NCI-H748 (cell line): Measurements from ENCODE around the gene IL18BP.

Source experiments
- DNase-seq: peaks from one replicate; lab custom pipeline; 2025; ENCODE audit not compliant: unreplicated experiment; lab: John Stamatoyannopoulos, UW

Gene IL18BP

GRCh38 chr11:71996517-71996916 lies 2.2 kb upstream of the IL18BP start:
- DNase-seq = no peak

DNA sequence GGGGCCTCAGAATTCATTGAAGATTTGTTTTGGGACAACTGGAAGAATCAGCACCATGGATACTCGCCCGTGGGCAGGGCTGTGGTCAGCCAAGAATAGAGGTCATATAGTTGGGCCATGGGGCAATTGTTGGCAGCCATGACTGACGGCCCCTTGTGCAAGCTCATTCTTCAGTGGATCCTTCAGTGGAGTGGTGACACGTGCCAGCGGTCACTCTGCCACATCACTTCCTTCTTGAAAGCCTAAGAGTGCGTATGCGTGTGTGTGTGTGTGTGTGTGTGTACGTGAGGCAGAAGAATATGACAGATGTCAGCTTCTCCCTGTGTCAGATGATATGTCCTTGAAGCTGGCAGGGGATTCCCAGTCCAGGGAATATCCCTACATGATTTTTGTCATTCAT lies 1.8 kb upstream of the IL18BP start:
- DNase-seq = no peak

DNA sequence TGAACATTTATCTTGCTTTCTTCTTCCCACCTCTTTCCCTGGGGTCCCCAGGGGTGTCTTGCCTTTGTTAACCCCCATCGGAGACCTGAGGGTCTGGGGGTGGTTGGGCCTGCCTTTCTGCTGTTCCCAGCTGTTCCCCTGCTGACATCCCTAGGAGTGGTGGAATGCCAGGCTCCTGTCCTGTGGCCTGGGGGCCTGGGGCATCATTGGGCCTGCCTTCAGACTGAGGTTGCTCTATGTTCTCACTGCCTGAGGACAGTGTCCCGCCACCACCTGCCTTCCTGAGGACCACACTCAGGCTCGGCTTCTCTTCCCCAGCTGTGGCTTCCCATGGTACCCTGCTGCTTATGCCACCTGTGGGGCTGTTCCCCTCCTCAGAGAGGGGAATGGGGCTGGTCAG lies 1.1 kb upstream of the IL18BP start:
- DNase-seq = no peak

DNA sequence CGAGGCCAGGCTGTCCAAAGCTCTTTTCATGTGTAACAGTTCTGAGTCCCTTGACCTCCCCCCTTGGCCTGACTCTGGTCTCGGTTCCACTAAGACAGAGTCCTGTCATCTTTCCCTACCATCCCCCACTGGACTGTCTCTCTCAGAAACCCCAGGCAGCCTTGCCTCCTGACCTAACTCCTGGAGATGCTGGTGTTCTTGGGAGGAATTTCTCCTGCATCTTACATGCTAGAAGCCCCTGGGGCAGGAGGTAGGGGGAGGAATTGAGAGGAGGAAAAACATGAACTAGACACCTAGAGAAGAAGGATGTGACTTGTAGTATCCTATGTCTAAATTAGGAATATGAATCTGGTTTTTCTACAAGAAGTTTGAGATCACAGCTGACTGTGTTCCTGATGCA lies 648 bp upstream of the IL18BP start:
- no peak for DNase-seq

DNA sequence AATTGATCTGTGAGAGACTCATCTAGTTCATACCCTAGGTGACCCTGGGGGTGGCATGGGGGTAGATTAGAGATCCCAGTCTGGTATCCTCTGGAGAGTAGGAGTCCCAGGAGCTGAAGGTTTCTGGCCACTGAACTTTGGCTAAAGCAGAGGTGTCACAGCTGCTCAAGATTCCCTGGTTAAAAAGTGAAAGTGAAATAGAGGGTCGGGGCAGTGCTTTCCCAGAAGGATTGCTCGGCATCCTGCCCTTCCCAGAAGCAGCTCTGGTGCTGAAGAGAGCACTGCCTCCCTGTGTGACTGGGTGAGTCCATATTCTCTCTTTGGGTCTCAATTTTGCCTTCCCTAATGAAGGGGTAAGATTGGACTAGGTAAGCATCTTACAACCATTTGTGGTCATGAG lies 653 bp downstream of the IL18BP start:
- DNase-seq = no peak

- DNase-seq = no peak
Measured at GRCh38 chr11:71999798-72000197, 1.1 kb downstream of the IL18BP start.

GRCh38 chr11:72000202-72000867 lies 1.6 kb downstream of the IL18BP start:
- no peak for DNase-seq

- no peak for DNase-seq
Measured at GRCh38 chr11:72001285-72001684, 2.6 kb downstream of the IL18BP start.

- DNase-seq = no peak
Measured at GRCh38 chr11:72001834-72002591, 3.3 kb downstream of the IL18BP start.

GRCh38 chr11:72002841-72003775 lies 4.4 kb downstream of the IL18BP start:
- no peak for DNase-seq

- no peak for DNase-seq
Measured at GRCh38 chr11:72003776-72004171, 5.1 kb downstream of the IL18BP start.

DNA sequence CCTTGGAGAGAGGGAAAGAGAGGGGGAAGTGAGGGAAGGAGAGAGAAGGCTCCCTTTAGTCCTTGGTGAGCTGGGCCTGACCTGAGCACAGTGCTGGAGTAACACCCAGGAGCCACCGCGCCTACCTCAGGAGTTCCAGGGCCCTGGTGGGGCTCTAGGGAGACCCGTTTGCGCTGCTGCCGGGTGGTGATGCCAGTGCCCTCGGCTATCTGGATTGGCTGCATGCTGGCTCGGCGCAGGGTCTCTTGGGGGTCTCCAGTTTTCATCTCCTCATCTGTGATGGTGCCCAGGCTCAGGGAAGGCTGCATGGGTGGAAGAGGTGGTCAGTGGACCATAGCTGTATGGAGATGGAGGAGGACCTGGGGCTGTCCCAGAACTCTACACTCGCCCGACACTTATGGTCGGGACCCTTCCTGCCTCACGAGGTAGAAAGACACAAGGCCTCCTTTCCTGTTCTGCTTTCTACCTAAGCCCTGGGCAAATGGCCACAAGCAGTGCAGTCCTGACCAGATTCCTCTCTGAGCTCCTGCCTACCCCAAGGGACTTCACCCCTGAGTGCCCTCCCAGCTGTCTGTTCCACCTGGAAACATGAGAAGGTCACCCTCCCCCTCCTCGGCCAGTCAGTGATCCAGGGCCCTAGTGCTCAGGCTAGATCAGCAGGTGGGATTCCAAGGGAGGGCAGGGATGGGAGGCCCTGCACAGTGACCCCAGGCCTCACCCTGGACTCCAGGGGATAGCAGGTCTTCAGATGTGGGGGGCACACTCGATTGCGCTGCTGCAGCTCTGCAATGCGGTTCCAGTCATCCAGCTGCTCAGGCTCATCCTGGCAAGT lies 6.0 kb downstream of the IL18BP start:
- DNase-seq = no peak

GRCh38 chr11:72005347-72006260 lies 6.9 kb downstream of the IL18BP start:
- DNase-seq = no peak

- no peak for DNase-seq
Measured at GRCh38 chr11:72006309-72007088, 7.8 kb downstream of the IL18BP start.

GRCh38 chr11:72007089-72007476 lies 8.4 kb downstream of the IL18BP start:
- no peak for DNase-seq

DNA sequence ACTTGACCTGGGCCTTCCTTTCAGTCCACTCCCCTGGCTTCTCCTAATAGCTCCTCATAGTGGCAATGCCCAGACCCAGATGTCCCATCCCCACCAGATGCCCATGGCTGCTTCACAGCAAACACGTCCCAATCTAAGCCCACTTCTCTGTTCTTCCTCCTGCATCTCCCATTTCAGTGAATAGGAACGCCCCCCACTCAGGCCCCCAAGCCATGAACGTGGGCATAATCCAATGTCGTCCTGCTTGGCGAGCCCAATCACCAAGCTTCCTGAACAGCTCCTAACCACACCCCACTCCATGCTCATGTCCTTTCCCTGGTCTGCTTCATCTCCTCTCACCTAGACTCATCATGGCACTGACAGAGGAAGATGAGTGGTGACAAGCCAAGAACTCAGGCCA lies 8.9 kb downstream of the IL18BP start:
- DNase-seq = no peak

DNA sequence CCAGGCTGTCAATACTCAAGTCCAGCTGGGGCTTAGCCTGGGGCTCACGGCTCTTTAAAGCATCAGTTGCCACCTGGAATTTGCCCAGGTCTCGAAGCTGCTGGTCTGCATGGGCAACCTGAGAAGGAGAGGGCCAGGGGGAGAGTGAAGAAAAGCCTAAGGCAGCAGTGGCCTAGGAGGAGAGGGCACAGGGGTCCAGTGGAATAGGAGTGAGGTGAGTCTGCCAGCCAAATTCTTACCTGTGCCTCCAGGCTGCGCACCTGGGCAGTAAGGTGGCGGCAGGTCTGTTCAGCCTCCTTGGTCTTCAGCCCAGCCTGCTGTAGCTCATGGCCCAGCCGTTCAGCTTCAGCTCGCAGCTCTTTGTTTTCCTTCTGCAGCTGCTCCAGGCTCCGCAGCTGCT lies 10.0 kb downstream of the IL18BP start:
- DNase-seq = no peak

DNA sequence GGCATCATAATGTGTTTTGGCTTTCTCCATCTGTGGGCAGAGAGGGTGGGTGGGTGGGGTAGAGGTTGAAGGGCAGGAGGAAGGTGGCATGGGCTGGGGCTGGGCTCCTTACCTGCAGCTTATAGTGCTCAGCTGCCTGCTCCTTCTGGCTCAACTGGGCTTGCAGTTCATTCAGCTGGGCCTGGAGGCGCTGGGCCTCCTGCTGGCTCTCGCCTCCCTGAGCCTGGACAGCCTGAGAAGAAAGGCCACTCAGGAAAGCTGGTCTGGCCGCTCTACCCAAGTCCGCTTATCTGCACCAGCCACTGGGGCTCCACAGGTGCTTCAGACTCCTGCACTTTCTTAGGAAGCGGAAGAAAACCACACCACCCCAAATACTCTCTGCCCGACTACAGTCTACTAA lies 10.4 kb downstream of the IL18BP start:
- no peak for DNase-seq
